CD14-positive monocyte (primary cell): ENCODE measurements around the gene CARD11. TPM values are rescaled to one million over a fixed set of nuclear protein-coding genes. Genes with fewer than 3 reads are reported as not detected.

Experiments
- DNase-seq, 3 donors: peaks; one replicate each; pipeline ENCODE4 v3.0.0-alpha.2; 2011 to 2022
- H2AFZ ChIP-seq: 2 replicates; pipeline ENCODE4 v1.6.0; 2012; ENCODE audit warnings: mild to moderate bottlenecking, low read depth, low read length, inconsistent platforms; ENCODE audit not compliant: insufficient read depth, poor library complexity, severe bottlenecking
- H3K27ac ChIP-seq, 2 donors: 1 replicate in 1 of 2; 2 replicates in 1 of 2; pipeline ENCODE4 v1.5.1; 2012 to 2013; ENCODE audit warnings: low read length in 2 of 2, control low read depth in 1 of 2, inconsistent platforms in 1 of 2, low read depth in 1 of 2, mild to moderate bottlenecking in 1 of 2
- H3K27me3 ChIP-seq, 2 donors: one replicate each; pipeline versions ENCODE4 v1.6.0 to v1.6.1; 2011 to 2013; ENCODE audit warnings: low read length in 2 of 2; ENCODE audit not compliant: control insufficient read depth in 2 of 2, insufficient read depth in 2 of 2
- H3K36me3 ChIP-seq, 2 donors: replicated peaks in 1 of 2; 1 replicate in 1 of 2; 2 replicates in 1 of 2; pipeline versions ENCODE4 v1.5.1 to v1.6.1; 2012 to 2013; ENCODE audit warnings: low read length in 2 of 2, control low read depth in 1 of 2, inconsistent platforms in 1 of 2, mild to moderate bottlenecking in 1 of 2; ENCODE audit not compliant: insufficient read depth in 2 of 2, control insufficient read depth in 1 of 2
- H3K4me1 ChIP-seq, 2 donors: 1 replicate in 1 of 2; 2 replicates in 1 of 2; pipeline versions ENCODE4 v1.5.1 to v1.6.1; 2012 to 2013; ENCODE audit warnings: low read length in 2 of 2, control low read depth in 1 of 2, inconsistent platforms in 1 of 2, mild to moderate bottlenecking in 1 of 2, moderate library complexity in 1 of 2; ENCODE audit not compliant: insufficient read depth in 2 of 2, control insufficient read depth in 1 of 2
- H3K4me2 ChIP-seq: replicated peaks from 2 replicates; pipeline ENCODE3; 2012; ENCODE audit warnings: low read length, moderate library complexity, mild to moderate bottlenecking; ENCODE audit not compliant: poor library complexity, severe bottlenecking; ENCODE audit errors: extremely low read depth
- H3K4me3 ChIP-seq, 3 experiments: fragments of 200-600 bp in 1 of 3; sonication (generic) in 1 of 3; replicated peaks in 1 of 3; 1 replicate in 2 of 3; 2 replicates in 1 of 3; pipeline ENCODE4 v1.5.1; 2011 to 2013; ENCODE audit warnings: low read length in 3 of 3, mild to moderate bottlenecking in 3 of 3, control low read depth in 2 of 3, low read depth in 2 of 3, inconsistent platforms in 1 of 3, moderate library complexity in 1 of 3
- H3K79me2 ChIP-seq: 2 replicates; pipeline ENCODE4 v1.6.0; 2012; ENCODE audit warnings: mild to moderate bottlenecking, control low read depth, inconsistent platforms, low read length, moderate library complexity; ENCODE audit not compliant: insufficient read depth
- H3K9ac ChIP-seq: 2 replicates; pipeline ENCODE4 v1.6.0; 2017; ENCODE audit warnings: low read length, mild to moderate bottlenecking; ENCODE audit not compliant: insufficient read depth, poor library complexity, severe bottlenecking
- H3K9me3 ChIP-seq, 2 donors: replicated peaks in 1 of 2; 1 replicate in 1 of 2; 2 replicates in 1 of 2; pipeline versions ENCODE4 v1.5.1 to v1.6.1; 2012 to 2013; ENCODE audit warnings: low read length in 2 of 2, control low read depth in 1 of 2; ENCODE audit not compliant: control insufficient read depth in 1 of 2, insufficient read depth in 1 of 2
- H4K20me1 ChIP-seq: 2 replicates; pipeline ENCODE4 v1.6.0; 2012; ENCODE audit warnings: mild to moderate bottlenecking, low read length, control low read depth, moderate library complexity; ENCODE audit not compliant: insufficient read depth
- H3K27ac Mint-ChIP-seq, 7 donors: one replicate each; pipeline ENCODE4 v1.8.0; 2020; ENCODE audit warnings: mild to moderate bottlenecking in 7 of 7, mixed read lengths in 7 of 7, moderate library complexity in 6 of 7, inconsistent platforms in 2 of 7
- H3K27me3 Mint-ChIP-seq, 3 donors: one replicate each; pipeline ENCODE4 v1.8.0; 2021 to 2022; ENCODE audit warnings: low read depth in 3 of 3, mild to moderate bottlenecking in 3 of 3, mixed read lengths in 3 of 3, moderate library complexity in 3 of 3, inconsistent platforms in 1 of 3
- H3K36me3 Mint-ChIP-seq, 2 donors: one replicate each; pipeline ENCODE4 v1.8.0; 2020; ENCODE audit warnings: mixed read lengths in 2 of 2, inconsistent platforms in 1 of 2, mild to moderate bottlenecking in 1 of 2
- H3K4me1 Mint-ChIP-seq: one replicate; pipeline ENCODE4 v1.8.0; 2020; ENCODE audit warnings: mild to moderate bottlenecking, mixed read lengths
- H3K4me3 Mint-ChIP-seq, 2 donors: one replicate each; pipeline ENCODE4 v1.8.0; 2020; ENCODE audit warnings: mild to moderate bottlenecking in 2 of 2, mixed read lengths in 2 of 2, moderate library complexity in 1 of 2
- H3K9me3 Mint-ChIP-seq, 7 donors: one replicate each; pipeline ENCODE4 v1.8.0; 2020 to 2022; ENCODE audit warnings: mixed read lengths in 7 of 7, mild to moderate bottlenecking in 6 of 7, moderate library complexity in 6 of 7, inconsistent platforms in 2 of 7
- CTCF ChIP-seq: fragments of 200-600 bp; IDR thresholded peaks from one replicate; pipeline ENCODE4 v1.8.0; 2022; ENCODE audit warnings: antibody characterized with exemption, mild to moderate bottlenecking
- WGBS: methylation state at CpG from one replicate; pipeline ENCODE4 v1.1.5; 2013; ENCODE audit warnings: missing lambda C conversion rate; ENCODE audit not compliant: insufficient coverage; 5-methylcytosine and 5-hydroxymethylcytosine counted together
- intact Hi-C, 2 donors: fragments of 100-400 bp; cut with micrococcal nuclease; formaldehyde crosslinking; loops; one replicate each; pipeline versions ENCODE4 v1.15.0 to v1.15.1; 2023
- polyA plus RNA-seq, 3 donors: library from polyadenylated mRNA; depleted of rRNA in 1 of 3; unstranded in 2 of 3; stranded (reverse) in 1 of 3; fragments of 300-500 nt in 2 of 3; fragments of >200 nt in 1 of 3; fragmentation: Illumina TruSeq in 2 of 3; gene quantifications; 1 replicate in 2 of 3; 2 replicates in 1 of 3; pipeline ENCODE4 v1.2.3, GENCODE V29; 2012 to 2021

The CARD11 gene
- polyA plus RNA-seq, 3 donors: 0.04 to 0.17 TPM; not detected in 1

GRCh38 chr7:2906197-2906931, 137.3 kb downstream of the CARD11 start:
- H3K4me3 Mint-ChIP-seq: no peak overlapping the region
- Histone ChIP-seq H3K27ac (no peak overlapping the region), H2AFZ (no peak overlapping the region), H3K9me3 (peaks cover 0 to 4% of the 10 kb centered on the region in 2 donors), H3K79me2 (no peaks in the 10 kb centered on the region), H3K27me3 (no peaks in the 10 kb centered on the region), H4K20me1 (no peaks in the 10 kb centered on the region), H3K9ac (no peak overlapping the region), H3K4me1 (no peaks in the 10 kb centered on the region), H3K4me2 (no peak overlapping the region), H3K4me3 (no peak overlapping the region), H3K36me3 (no peaks in the 10 kb centered on the region)
- intact Hi-C loops: no loop called here
- WGBS: 94% methylated on average over 34 of the region's 39 CpGs
- H3K4me1 Mint-ChIP-seq: no peaks in the 10 kb centered on the region
- TF ChIP-seq CTCF: no peak
- H3K27me3 Mint-ChIP-seq: peaks cover 0 to 6% (median 2%) of the 10 kb centered on the region in 3 donors
- H3K36me3 Mint-ChIP-seq: no peaks in the 10 kb centered on the region
- peaks cover 0 to 6% (median 3%) of the 10 kb centered on the region in 7 donors for H3K9me3 Mint-ChIP-seq
- DNase-seq: no peak
- H3K27ac Mint-ChIP-seq: no peak overlapping the region

GRCh38 chr7:2905500-2905899, 138.2 kb downstream of the CARD11 start:
- H3K27me3 ChIP-seq: no peaks in the 10 kb centered on the region
- WGBS: 95% methylated on average over 8 of the region's 8 CpGs

More at GRCh38 chr7:2905500-2905899, 138.2 kb downstream of the CARD11 start:
- Histone ChIP-seq H2AFZ (no peak overlapping the region), H3K4me1 (no peaks in the 10 kb centered on the region), H3K4me3 (no peak overlapping the region), H3K79me2 (no peaks in the 10 kb centered on the region), H3K36me3 (no peaks in the 10 kb centered on the region), H3K27ac (no peak overlapping the region), H3K9ac (no peak overlapping the region), H3K4me2 (no peak overlapping the region), H3K9me3 (peaks cover 0 to 4% of the 10 kb centered on the region in 2 donors), H4K20me1 (no peaks in the 10 kb centered on the region)
- H3K4me1 Mint-ChIP-seq: no peaks in the 10 kb centered on the region
- intact Hi-C loops: no loop called here
- peaks cover 0 to 8% (median 3%) of the 10 kb centered on the region in 7 donors for H3K9me3 Mint-ChIP-seq
- no peak for DNase-seq
- TF ChIP-seq CTCF: no peak
- H3K4me3 Mint-ChIP-seq: no peak overlapping the region
- H3K27ac Mint-ChIP-seq: no peak overlapping the region
- peaks cover 0 to 6% (median 2%) of the 10 kb centered on the region in 3 donors for H3K27me3 Mint-ChIP-seq
- H3K36me3 Mint-ChIP-seq: no peaks in the 10 kb centered on the region
